NCI-H1694 treated with DMSO at 0.1 percent for 48 hours (cell line): ENCODE measurements around the gene SNED1.

Experiments
- DNase-seq: peaks from one replicate; lab custom pipeline; 2025; lab: John Stamatoyannopoulos, UW

SNED1 gene

GRCh38 chr2:241029599-241030332 lies 31.3 kb downstream of the SNED1 start:
- DNase-seq = no peak

- DNase-seq = no peak
Observed at GRCh38 chr2:241030333-241030680, 31.9 kb downstream of the SNED1 start.

DNA sequence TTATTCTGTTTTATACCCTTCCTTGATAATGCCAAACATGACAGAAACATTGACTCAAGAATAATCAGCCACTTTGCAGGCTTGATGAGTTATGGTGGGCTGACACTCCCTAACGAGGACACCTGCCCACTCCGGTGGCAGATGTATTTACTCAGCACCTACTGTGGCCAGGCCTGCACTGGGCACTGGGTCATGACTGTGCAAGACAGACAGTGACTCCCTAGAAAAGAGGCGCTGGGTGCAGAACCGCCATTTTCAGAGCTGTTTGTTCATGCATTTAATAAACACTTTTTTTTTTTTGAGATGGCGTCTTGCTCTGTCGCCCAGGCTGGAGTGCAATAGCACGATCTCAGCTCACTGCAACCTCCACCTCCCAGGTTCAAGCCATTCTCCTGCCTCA lies 32.5 kb downstream of the SNED1 start:
- no peak for DNase-seq

GRCh38 chr2:241031436-241032165 lies 33.2 kb downstream of the SNED1 start:
- DNase-seq = no peak

GRCh38 chr2:241033336-241033987 lies 35.0 kb downstream of the SNED1 start:
- DNase-seq = no peak

DNA sequence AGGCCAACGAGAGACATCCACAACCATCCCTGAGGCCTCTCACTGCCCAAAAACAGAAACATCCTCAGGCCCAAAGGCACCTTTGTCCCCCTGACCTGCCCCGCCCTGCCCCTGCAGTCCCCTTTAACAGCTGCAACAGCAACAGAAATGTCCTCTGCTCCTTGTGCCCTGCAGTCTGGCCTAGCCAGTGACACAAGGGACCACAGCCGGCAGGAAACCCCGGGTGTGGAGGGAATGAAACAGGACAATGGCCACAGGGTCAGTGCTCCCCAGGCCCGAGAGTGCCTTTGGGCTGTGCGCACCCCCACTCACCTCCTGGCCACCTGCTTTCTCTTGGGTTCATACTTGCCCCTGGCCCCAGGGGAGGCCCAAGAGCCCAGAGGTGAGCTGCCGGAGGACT lies 35.6 kb downstream of the SNED1 start:
- no peak for DNase-seq

DNA sequence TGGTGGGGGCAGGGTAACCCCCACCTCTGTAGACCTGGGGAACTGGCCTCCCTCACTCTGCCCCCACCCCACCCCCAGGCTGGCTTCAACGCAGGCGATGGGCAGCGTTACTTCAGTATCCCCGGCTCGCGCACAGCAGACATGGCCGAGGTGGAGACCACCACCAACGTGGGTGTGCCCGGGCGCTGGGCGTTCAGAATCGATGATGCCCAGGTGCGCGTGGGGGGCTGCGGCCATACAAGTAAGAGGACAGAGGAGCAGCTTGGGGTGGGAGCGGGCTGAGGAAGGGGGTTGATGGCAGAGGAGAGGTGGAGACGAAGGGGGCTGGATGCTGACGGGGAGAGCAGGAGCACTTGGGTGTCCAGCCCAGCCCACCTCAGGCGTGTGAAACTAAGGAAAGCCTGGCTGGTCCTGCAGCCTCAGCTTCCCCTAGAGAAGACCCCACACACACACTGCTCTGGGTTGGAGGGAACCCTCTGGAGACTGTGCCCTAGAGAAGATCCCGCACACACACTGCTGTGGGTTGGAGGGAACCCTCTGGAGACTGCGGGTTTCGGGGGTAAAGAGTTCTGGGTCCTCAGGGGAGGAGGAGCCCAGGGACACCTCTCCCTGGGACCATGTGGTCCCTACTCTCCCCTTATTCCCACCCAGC lies 36.2 kb downstream of the SNED1 start:
- DNase-seq = no peak

DNA sequence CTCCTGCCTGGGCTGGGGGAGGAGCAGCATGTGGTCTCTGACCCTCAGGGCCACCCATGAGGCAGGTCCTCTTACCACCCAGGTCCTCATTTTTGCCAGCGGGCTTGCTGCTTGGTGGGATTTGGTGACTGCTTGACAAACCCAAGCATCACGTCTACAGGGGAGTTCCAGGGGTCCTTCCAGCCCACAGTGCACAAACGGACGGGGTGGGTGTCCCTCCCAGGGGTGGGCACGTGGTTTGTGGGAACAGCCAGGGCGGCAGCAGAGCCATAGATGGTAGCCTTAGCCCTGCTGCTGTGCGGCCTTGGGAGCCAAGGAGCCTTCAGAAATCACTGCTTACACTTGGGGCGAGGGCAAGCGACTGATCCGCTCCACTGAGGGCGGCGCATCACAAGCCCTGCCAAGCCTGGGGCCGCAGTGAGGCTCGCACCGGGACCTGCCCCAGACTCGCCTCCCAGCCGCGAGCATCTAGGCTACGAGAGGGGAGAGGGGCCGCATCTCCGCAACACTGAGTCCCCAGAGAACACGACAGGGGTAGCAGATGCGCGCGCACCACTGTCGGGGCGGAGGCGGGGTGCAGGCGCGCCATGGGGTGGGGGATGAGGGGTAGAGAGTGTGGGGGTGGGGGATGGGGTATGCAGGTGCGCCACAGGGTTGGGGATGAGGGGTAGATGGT lies 36.9 kb downstream of the SNED1 start:
- no peak for DNase-seq

- DNase-seq = no peak
Observed at GRCh38 chr2:241035818-241036396, 37.5 kb downstream of the SNED1 start.

GRCh38 chr2:241036397-241036963 lies 38.1 kb downstream of the SNED1 start:
- no peak for DNase-seq

GRCh38 chr2:241036964-241037421 lies 38.6 kb downstream of the SNED1 start:
- DNase-seq = no peak

DNA sequence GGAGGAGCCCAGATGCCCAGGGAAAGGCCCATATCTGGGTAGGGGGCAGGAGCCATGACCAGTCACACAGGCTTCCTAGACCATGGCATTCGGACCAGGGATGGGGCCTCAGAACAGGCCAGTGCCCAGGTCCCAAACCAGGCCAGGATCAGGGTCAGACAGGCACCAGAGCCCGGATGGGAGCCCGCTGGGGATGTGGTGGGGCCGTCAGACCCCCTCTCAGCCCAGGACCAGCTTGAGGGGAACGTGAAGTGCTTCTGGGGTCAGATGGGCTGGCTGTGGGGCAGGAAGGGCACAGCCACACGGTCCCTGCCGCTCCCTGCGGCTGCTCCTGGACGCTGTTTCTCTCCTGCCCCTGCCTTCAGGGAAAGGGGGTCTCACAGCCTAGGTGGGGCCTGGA lies 39.1 kb downstream of the SNED1 start:
- DNase-seq = no peak

DNA sequence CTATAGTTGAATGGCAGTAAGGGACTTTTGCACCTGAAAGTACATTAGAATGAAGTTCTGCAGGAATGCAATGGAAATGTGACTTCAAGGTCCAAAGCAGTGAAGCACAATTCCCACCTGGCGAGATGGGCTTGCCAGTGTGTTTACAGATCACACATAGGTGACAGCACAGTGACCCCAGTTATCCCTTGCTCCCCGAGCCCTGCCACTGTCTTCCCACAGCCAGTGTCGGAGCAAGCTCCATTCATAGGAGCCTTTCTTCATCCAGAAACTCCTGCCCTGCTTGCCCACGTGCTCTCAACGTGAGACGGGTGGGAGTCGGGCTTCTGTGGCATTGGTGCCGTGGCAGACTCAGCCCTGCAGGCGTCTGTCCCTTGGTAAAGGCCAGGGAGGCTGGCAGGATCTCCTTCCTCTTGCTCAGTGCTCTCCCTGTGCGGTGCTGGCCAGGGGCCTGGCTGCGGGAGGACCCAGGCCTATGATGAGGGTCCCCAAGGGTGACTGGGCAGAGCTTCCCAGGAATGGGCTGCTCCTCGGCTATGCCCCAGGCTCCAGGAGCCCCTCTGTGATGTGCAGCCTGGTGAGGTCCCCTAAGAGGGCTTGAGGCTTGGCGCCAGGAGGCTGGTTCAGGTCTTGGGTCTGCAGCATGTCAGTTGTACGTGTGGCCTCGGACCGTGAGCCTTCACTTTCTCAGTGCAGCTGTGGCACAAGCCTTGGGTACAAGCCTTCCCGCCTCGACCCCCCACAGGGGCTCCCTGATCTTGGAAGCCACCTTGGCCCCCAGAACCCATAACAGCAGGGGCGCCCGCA lies 40.2 kb downstream of the SNED1 start:
- DNase-seq = no peak

DNA sequence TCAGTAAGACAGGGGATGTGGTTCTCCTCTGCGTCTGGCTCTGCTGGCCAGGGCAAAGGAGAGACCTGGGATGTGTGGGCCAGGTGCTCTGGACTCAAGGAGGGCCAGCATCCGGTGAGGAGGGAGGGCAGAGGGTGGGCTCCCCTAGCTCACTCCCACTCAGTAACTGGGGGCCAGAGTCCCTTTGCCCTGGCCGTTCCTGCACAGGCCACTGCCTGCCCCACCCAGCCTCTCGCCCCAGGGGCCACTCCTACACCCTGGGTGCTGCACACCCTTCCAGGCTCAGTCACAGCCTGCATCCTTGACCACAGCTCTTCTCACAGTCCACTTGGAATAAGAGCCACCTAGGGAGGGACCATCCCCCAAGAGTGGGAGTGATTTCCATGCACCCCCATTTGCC lies 41.0 kb downstream of the SNED1 start:
- no peak for DNase-seq

- no peak for DNase-seq
Observed at GRCh38 chr2:241040081-241040803, 41.8 kb downstream of the SNED1 start.

- DNase-seq = no peak
Observed at GRCh38 chr2:241041589-241042158, 43.3 kb downstream of the SNED1 start.

DNA sequence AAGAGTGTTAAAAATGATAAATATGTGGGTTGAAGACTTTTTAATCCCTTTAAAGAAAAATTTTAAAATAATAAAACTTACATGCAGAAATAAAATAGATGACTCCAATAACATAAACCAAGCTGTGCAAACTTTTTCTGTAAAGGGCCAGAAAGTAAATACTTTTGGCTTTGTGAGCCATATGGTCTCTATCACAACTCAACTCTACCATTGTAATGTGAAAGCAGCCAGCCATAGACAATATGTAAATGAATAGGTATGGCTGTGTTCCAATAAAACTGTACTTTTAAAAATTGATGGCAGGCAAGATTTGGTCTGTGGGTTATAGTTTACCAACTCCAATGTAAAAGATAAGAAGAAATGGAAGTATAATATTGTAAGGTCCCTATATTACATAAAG lies 45.2 kb downstream of the SNED1 start:
- no peak for DNase-seq

- no peak for DNase-seq
Observed at GRCh38 chr2:241047253-241048010, 49.0 kb downstream of the SNED1 start.
